Neural progenitor cell (in vitro differentiated cells): ENCODE data around the gene FERD3L. TPM values are rescaled to one million over a fixed set of nuclear protein-coding genes. Genes with fewer than 3 reads are reported as not detected.

ENCODE experiments used
- DNase-seq: peaks from one replicate; pipeline ENCODE4 v3.0.0-alpha.2; 2016; ENCODE audit warnings: low spot score
- H2AFZ ChIP-seq: fragments of 200-600 bp; sonication (generic); replicated peaks from 2 replicates; pipeline ENCODE4 v1.6.1; 2016; ENCODE audit warnings: antibody characterized with exemption
- H3F3A ChIP-seq: fragments of 200-600 bp; sonication (generic); 2 replicates; pipeline ENCODE4 v1.6.1; 2016; ENCODE audit warnings: antibody characterized with exemption, low read depth
- H3K27ac ChIP-seq: fragments of 200-600 bp; sonication (generic); 2 replicates; pipeline ENCODE4 v1.5.1; 2016; ENCODE audit warnings: mild to moderate bottlenecking
- H3K27me3 ChIP-seq: fragments of 200-600 bp; sonication (generic); 2 replicates; pipeline ENCODE4 v1.6.1; 2016; ENCODE audit warnings: mild to moderate bottlenecking, moderate library complexity
- H3K36me3 ChIP-seq: fragments of 200-600 bp; sonication (generic); 2 replicates; pipeline ENCODE4 v1.5.1; 2016
- H3K4me1 ChIP-seq: fragments of 200-600 bp; sonication (generic); 2 replicates; pipeline ENCODE4 v1.6.1; 2016; ENCODE audit warnings: mixed run types
- H3K4me2 ChIP-seq: fragments of 200-600 bp; sonication (generic); 2 replicates; pipeline ENCODE4 v1.6.1; 2016
- H3K4me3 ChIP-seq: fragments of 200-600 bp; sonication (generic); 2 replicates; pipeline ENCODE4 v1.5.1; 2016
- H3K79me2 ChIP-seq: fragments of 200-600 bp; sonication (generic); 2 replicates; pipeline ENCODE4 v1.6.1; 2016; ENCODE audit warnings: low read depth
- H3K9ac ChIP-seq: fragments of 200-600 bp; sonication (generic); 2 replicates; pipeline ENCODE4 v1.6.1; 2016
- H3K9me3 ChIP-seq: fragments of 200-600 bp; sonication (generic); 2 replicates; pipeline ENCODE4 v1.5.1; 2016; ENCODE audit warnings: low read depth
- H4K20me1 ChIP-seq: fragments of 200-600 bp; sonication (generic); 2 replicates; pipeline ENCODE4 v1.6.1; 2016; ENCODE audit warnings: low read depth
- H3K27ac Mint-ChIP-seq: 3 replicates; pipeline ENCODE4 v1.8.0; 2021; ENCODE audit warnings: mixed read lengths
- H3K27me3 Mint-ChIP-seq: 2 replicates; pipeline ENCODE4 v1.8.0; 2022; ENCODE audit warnings: low read depth, mild to moderate bottlenecking, inconsistent platforms, moderate library complexity, mixed read lengths; ENCODE audit not compliant: insufficient read depth
- H3K36me3 Mint-ChIP-seq: 3 replicates; pipeline ENCODE4 v1.8.0; 2021; ENCODE audit warnings: mixed read lengths
- H3K4me1 Mint-ChIP-seq: 3 replicates; pipeline ENCODE4 v1.8.0; 2021; ENCODE audit warnings: mixed read lengths
- H3K4me3 Mint-ChIP-seq: 3 replicates; pipeline ENCODE4 v1.8.0; 2021; ENCODE audit warnings: mild to moderate bottlenecking, moderate library complexity, mixed read lengths
- H3K9me3 Mint-ChIP-seq: 3 replicates; pipeline ENCODE4 v1.8.0; 2020; ENCODE audit warnings: mixed read lengths
- EZH2 ChIP-seq: fragments of 200-600 bp; sonication (generic); IDR thresholded peaks from 2 replicates; pipeline ENCODE4 v1.6.1; 2017; ENCODE audit warnings: antibody characterized with exemption, mild to moderate bottlenecking, moderate library complexity
- EZH2phosphoT487 ChIP-seq: fragments of 200-600 bp; sonication (generic); IDR thresholded peaks from 2 replicates; pipeline ENCODE4 v1.6.1; 2017; ENCODE audit warnings: antibody characterized with exemption
- total RNA-seq: library from RNA; depleted of rRNA; stranded (reverse); fragments of >200 nt; gene quantifications from 2 replicates; pipeline ENCODE4 v1.2.3, GENCODE V29; 2015; ENCODE audit warnings: low replicate concordance
- TF ChIP-seq, protein P1 (sequence below): fragments of 200-600 bp; sonication (generic); IDR thresholded peaks from 2 replicates; pipeline ENCODE4 v1.5.1; 2017; ENCODE audit warnings: antibody characterized with exemption, mild to moderate bottlenecking

The FERD3L gene
- total RNA-seq, 1 donor from 2014 or later, result not detected

DNA sequence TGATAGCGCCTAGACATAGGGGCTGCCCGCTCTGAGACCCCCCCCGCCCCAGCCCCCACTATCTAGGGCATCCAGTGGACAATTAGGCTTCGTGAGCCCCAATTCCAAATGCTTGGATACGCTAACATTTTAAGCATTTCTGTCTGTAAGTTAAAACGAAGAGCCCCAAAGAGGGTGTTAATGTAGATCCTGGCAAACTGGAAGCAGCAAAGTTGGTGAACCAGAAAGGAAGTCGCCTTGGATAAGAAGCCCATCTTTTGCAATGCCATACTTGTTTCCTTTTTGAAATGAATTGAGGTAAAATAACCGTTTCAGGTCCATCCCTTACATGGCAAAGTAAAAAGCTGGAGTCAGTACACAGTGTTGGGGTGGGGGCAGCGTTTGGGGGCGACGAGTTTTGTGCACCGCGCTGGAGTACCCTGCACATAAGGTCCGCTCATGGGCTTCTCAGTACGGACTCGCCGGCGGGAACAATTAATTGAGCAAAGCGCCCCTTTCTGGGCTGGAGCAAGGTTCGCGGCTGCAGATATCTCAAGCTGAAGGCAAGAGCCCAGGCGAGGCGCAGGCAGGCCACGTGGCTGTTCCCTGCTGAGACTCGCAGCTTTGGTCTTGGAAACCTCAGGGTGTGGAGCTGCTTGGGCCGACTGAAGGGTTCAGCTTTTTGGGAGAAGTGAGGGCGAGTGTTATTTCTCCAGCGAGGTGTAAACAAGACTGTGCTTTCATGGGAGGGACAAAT, 26.4 kb downstream of the FERD3L start:
- H3K4me1 Mint-ChIP-seq, result peaks cover 14% of the 10 kb centered on the region
- DNase-seq, result peak; percentile 74
- no peak overlapping the region for H3K4me3 ChIP-seq
- H3K27ac ChIP-seq, result no peak overlapping the region
- H3K4me3 Mint-ChIP-seq, result peak overlapping the region; percentile 86
- peaks cover 18% of the 10 kb centered on the region for H3F3A ChIP-seq
- H4K20me1 ChIP-seq, result peaks cover 57% of the 10 kb centered on the region
- H3K27me3 ChIP-seq, result peaks cover 100% of the 10 kb centered on the region
- no peak overlapping the region for H3K27ac Mint-ChIP-seq
- no peaks in the 10 kb centered on the region for H3K9me3 Mint-ChIP-seq
- no peak overlapping the region for H3K9ac ChIP-seq
- peak overlapping the region; percentile 83 for H3K4me2 ChIP-seq
- peaks cover 49% of the 10 kb centered on the region for H3K27me3 Mint-ChIP-seq
- H3K36me3 Mint-ChIP-seq, result no peaks in the 10 kb centered on the region
- TF ChIP-seq EZH2, result peak; percentile 67
- TF ChIP-seq, protein P1, sequence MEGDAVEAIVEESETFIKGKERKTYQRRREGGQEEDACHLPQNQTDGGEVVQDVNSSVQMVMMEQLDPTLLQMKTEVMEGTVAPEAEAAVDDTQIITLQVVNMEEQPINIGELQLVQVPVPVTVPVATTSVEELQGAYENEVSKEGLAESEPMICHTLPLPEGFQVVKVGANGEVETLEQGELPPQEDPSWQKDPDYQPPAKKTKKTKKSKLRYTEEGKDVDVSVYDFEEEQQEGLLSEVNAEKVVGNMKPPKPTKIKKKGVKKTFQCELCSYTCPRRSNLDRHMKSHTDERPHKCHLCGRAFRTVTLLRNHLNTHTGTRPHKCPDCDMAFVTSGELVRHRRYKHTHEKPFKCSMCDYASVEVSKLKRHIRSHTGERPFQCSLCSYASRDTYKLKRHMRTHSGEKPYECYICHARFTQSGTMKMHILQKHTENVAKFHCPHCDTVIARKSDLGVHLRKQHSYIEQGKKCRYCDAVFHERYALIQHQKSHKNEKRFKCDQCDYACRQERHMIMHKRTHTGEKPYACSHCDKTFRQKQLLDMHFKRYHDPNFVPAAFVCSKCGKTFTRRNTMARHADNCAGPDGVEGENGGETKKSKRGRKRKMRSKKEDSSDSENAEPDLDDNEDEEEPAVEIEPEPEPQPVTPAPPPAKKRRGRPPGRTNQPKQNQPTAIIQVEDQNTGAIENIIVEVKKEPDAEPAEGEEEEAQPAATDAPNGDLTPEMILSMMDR, result no peak
- TF ChIP-seq EZH2phosphoT487, result peak; percentile 88
- H3K36me3 ChIP-seq, result no peaks in the 10 kb centered on the region
- peaks cover 6% of the 10 kb centered on the region for H3K4me1 ChIP-seq
- no peak overlapping the region for H2AFZ ChIP-seq
- no peaks in the 10 kb centered on the region for H3K79me2 ChIP-seq
- no peaks in the 10 kb centered on the region for H3K9me3 ChIP-seq

DNA sequence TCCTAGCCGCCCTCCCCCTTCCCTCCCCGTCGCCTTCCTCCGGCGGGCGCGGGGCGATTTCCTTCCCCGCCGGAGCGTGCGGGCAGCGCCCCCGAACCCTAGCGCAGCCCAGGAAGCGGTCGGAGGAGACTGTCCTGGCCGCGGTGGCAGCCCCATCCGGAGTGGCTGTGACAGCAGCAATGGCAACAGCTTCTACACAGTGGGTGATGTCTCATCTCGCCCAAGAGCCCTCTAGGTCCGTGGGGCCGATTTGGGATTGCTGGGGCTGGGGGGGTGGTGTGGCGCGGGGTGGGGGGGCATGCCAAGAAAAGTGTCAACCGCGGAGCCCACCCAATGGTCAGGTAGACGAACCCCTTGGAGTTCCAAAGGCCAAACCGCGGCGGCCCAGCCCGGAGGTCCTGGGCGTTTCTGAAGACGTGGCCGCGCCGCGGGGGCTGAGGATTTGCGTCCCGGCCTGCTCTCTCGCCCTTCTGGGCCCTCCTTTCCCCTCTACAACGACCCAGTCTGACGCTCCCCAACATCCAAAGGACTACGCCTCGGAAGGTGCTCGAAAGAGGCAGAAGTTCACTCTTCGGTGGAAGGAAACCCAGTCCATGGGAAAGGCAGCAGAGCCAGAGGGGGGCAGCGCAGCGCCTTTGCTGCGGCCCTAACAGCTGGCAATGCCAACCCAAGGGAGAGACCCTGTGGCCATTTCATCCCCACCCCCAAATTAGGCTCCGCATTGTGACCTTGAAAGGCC, 27.2 kb downstream of the FERD3L start:
- peak; percentile 57 for DNase-seq
- Mint-ChIP-seq H3K4me3 (peak overlapping the region; percentile 86), H3K36me3 (no peaks in the 10 kb centered on the region), H3K27me3 (peaks cover 55% of the 10 kb centered on the region), H3K27ac (no peak overlapping the region), H3K9me3 (no peaks in the 10 kb centered on the region), H3K4me1 (peaks cover 14% of the 10 kb centered on the region)
- Histone ChIP-seq H3K36me3 (no peaks in the 10 kb centered on the region), H3K27me3 (peaks cover 100% of the 10 kb centered on the region), H3K9me3 (no peaks in the 10 kb centered on the region), H3K4me3 (peak overlapping the region; percentile 53), H2AFZ (no peak overlapping the region), H3K9ac (no peak overlapping the region), H3F3A (peaks cover 18% of the 10 kb centered on the region), H4K20me1 (peaks cover 65% of the 10 kb centered on the region), H3K4me2 (peak overlapping the region; percentile 83), H3K79me2 (no peaks in the 10 kb centered on the region), H3K4me1 (peaks cover 6% of the 10 kb centered on the region), H3K27ac (no peak overlapping the region)
- TF ChIP-seq EZH2 (peak; percentile 87), EZH2phosphoT487 (peak; percentile 69)
- TF ChIP-seq, protein P1, result peak; percentile 5

DNA sequence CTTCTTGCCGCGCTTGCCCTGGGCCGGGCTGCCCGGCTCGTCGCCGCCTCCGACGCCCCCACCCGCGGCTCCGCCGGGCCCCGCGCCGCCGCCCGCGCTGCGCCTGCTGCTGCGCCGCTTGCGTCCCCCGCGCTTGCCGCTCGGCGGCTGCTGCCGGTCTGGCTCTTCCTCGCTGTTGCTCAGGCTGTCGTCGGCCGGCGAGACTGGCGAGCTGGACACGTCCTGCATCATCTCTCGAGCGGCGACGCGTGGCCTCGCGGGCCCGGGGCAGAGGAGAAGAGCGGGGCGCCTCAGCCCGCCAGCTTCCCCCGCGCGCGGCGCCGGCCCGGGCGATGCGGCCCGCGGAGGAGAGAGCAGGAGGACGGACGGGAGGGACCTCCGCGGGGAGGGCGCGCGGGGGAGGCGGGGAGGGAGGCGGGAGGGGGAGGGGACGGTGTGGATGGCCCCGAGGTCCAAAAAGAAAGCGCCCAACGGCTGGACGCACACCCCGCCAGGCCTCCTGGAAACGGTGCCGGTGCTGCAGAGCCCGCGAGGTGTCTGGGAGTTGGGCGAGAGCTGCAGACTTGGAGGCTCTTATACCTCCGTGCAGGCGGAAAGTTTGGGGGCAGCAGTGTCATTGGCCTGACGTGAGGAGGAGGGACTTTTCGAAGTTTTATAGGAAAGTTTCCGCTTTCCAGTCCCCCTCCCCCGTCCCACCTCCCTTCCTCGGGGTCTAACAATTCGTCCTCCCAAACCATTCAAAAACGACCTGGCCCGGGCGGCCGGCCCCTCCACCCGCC, 27.9 kb downstream of the FERD3L start, which contains the start of gene TWIST1:
Gene TWIST1 (minus strand): TSS at position 546 of the 779 bp plus-strand sequence. CDS start 315 bp downstream, at position 231.
- no peak within 1 kb of the TSS for H3K9ac ChIP-seq
- H3K27ac ChIP-seq, result no peak within 1 kb of the TSS
- peak within 1 kb of the TSS; percentile 81 for H2AFZ ChIP-seq
- Mint-ChIP-seq H3K4me1 (peaks cover 14% of the 10 kb centered on the region), H3K9me3 (no peaks in the 10 kb centered on the region), H3K4me3 (peak within 1 kb of the TSS; percentile 86), H3K36me3 (no peaks in the 10 kb centered on the region), H3K27ac (no peak within 1 kb of the TSS), H3K27me3 (peaks cover 63% of the 10 kb centered on the region)
- no peaks in the 10 kb centered on the region for H3K36me3 ChIP-seq
- H3K4me3 ChIP-seq, result peak within 1 kb of the TSS; percentile 53
- no peaks in the 10 kb centered on the region for H3K9me3 ChIP-seq
- H3K4me1 ChIP-seq, result peaks cover 6% of the 10 kb centered on the region
- peak; percentile 79 for DNase-seq
- H3F3A ChIP-seq, result peaks cover 18% of the 10 kb centered on the region
- TF ChIP-seq EZH2phosphoT487 (peak; percentile 56), EZH2 (peak; percentile 57)
- TF ChIP-seq, protein P1, result no peak
- H3K79me2 ChIP-seq, result no peaks in the 10 kb centered on the region
- H3K27me3 ChIP-seq, result peaks cover 100% of the 10 kb centered on the region
- peaks cover 72% of the 10 kb centered on the region for H4K20me1 ChIP-seq
- H3K4me2 ChIP-seq, result peak within 1 kb of the TSS; percentile 85
